Stimulated activated CD8-positive, alpha-beta memory T cell treated with anti-CD3 and anti-CD28 coated beads, Interleukin-15, amount 100 ng/mL, for 1 hour (primary cell): ENCODE data around the gene ABHD11.

Experiments used
- DNase-seq: peaks from one replicate; pipeline ENCODE4 v3.0.0-alpha.2; 2020; ENCODE audit warnings: low read depth

Gene ABHD11

GRCh38 chr7:73700581-73701134, 37.9 kb downstream of the ABHD11 start:
- DNase-seq = no peak

DNA sequence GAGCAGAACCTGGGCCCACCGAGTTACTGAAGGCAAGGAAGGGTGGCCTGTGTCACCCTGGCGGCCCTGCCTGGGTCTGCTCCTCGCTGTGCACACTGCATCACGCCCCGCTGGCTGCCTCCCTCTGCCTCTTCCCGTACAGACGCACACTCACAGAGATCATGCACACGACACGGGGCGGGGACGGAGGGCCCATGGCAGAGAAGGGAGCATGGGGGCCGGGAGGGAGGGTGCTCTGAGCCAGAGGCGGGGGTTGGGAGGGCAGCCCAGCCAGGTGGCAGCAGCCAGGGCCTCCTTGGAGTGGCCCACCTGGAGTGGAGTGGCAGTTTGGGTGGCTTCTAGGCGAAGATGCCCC, 38.6 kb downstream of the ABHD11 start:
- DNase-seq = no peak

GRCh38 chr7:73699370-73700068, 39.1 kb downstream of the ABHD11 start:
- DNase-seq = no peak

- no peak for DNase-seq
Measured at GRCh38 chr7:73698410-73698809, 40.2 kb downstream of the ABHD11 start.

DNA sequence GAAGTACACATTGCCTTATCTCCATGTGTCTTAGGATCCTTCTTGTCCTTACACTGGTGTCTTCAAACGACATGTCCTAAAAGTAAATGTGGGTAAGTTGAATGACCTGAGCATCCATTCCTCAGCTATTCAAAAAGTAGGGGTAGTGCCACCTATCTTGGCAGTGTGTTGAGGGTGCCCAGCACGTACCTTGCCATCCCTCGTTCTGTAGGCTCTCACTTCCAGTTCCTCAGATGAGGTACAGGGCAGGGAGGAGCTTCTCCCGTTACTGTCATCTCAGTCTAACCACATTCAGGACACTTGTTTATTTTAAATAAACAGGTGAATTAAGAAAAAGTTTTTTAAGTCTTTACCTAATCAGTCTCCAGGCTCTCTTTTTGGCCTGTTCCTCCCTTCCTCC, 42.2 kb downstream of the ABHD11 start:
- DNase-seq = no peak

DNA sequence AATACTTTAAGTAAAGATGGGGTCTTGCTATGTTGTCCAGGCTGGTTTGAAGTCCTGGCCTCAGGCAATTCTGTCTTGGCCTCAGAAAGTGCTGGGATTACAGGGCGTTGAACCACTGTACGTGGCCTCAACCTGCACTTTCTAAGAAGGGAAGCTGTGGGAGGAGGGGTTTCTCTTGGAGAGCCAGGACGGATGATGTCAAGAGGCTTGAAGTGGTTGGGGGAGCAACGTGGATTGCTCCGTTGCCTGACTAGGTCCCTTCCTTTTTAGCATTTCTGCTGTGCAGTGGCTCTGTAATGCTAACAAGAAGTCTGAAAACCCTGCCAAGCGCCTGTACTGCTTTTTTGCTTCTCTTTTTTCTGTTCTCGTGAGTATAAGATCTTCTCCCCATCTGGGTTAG, 48.0 kb downstream of the ABHD11 start:
- DNase-seq = no peak

DNA sequence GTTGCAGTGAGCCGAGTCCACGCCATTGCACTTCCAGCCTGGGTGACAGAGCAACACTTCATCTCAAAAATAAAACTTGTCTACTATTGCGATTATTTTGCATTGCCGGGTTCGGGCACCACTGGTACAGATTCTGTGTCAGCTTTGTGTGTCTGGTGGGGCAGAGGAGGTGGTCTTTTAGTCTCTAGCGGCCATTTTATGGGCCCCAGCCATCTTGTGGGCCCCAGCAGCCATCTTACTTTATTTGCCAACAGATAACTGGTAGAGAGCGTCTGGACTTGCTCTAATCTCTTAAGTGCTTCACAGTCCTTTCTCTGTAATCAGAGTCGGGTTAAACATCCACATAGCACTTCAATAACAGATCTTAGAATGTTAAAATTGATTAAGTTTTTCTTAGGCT, 50.3 kb downstream of the ABHD11 start:
- no peak for DNase-seq
